CD4-positive, alpha-beta T cell (primary cell): ENCODE measurements around the gene PEAR1. TPM values are rescaled to one million over a fixed set of nuclear protein-coding genes. Genes with fewer than 3 reads are reported as not detected.

Experiments
- ATAC-seq: fragments of 200-7000 bp; cut with Tn5 transposase; one replicate; pipeline ENCODE4 v1.10.0; 2022; ENCODE audit warnings: mild to moderate bottlenecking; ENCODE audit not compliant: poor library complexity
- CTCF ChIA-PET: fragments of 350-600 bp; sonication (Branson Sonifier 250); formaldehyde crosslinking; loops from one replicate; lab custom pipeline; 2021; ENCODE audit warnings: antibody characterized with exemption, inconsistent platforms; lab: Charles Lee
- POLR2A ChIA-PET: fragments of 350-600 bp; sonication (Branson Sonifier 250); formaldehyde crosslinking; loops from one replicate; lab custom pipeline; 2021; ENCODE audit warnings: antibody characterized with exemption, inconsistent platforms; lab: Charles Lee
- DNase-seq, 14 experiments: peaks; one replicate each; pipeline ENCODE4 v3.0.0-alpha.2; 2013 to 2020; ENCODE audit warnings: mixed read lengths in 2 of 14
- H3K27ac ChIP-seq, 2 donors: one replicate each; pipeline versions ENCODE4 v1.5.1 to v1.7.0; 2013; ENCODE audit warnings: low read length in 2 of 2, low read depth in 1 of 2, mild to moderate bottlenecking in 1 of 2
- H3K27me3 ChIP-seq, 2 experiments: 1 replicate in 1 of 2; 2 replicates in 1 of 2; pipeline versions ENCODE4 v1.6.1 to v1.7.0; 2013; ENCODE audit warnings: low read length in 2 of 2, control low read depth in 1 of 2, mild to moderate bottlenecking in 1 of 2, moderate library complexity in 1 of 2; ENCODE audit not compliant: insufficient read depth in 2 of 2, control insufficient read depth in 1 of 2
- H3K36me3 ChIP-seq: one replicate; pipeline ENCODE4 v1.6.1; 2013; ENCODE audit warnings: low read length, control low read depth; ENCODE audit not compliant: insufficient read depth
- H3K4me1 ChIP-seq: one replicate; pipeline ENCODE4 v1.6.1; 2013; ENCODE audit warnings: low read length, control low read depth; ENCODE audit not compliant: insufficient read depth
- H3K4me3 ChIP-seq: one replicate; pipeline ENCODE4 v1.5.1; 2013; ENCODE audit warnings: mild to moderate bottlenecking, low read length, moderate library complexity
- H3K9me3 ChIP-seq, 2 experiments: 1 replicate in 1 of 2; 2 replicates in 1 of 2; pipeline versions ENCODE4 v1.6.1 to v1.7.0; 2013; ENCODE audit warnings: low read length in 2 of 2, mild to moderate bottlenecking in 2 of 2, control low read depth in 1 of 2, moderate library complexity in 1 of 2; ENCODE audit not compliant: control insufficient read depth in 1 of 2, insufficient read depth in 1 of 2
- H3K27ac Mint-ChIP-seq: one replicate; pipeline ENCODE4 v1.8.0; 2020; ENCODE audit warnings: mixed read lengths
- H3K27me3 Mint-ChIP-seq: one replicate; pipeline ENCODE4 v1.8.0; 2021; ENCODE audit warnings: mixed read lengths
- H3K36me3 Mint-ChIP-seq: one replicate; pipeline ENCODE4 v1.8.0; 2021; ENCODE audit warnings: low read depth, mixed read lengths
- H3K4me1 Mint-ChIP-seq: one replicate; pipeline ENCODE4 v1.8.0; 2021; ENCODE audit warnings: low read depth, mixed read lengths
- H3K4me3 Mint-ChIP-seq: one replicate; pipeline ENCODE4 v1.8.0; 2020; ENCODE audit warnings: mild to moderate bottlenecking, mixed read lengths
- H3K9me3 Mint-ChIP-seq: one replicate; pipeline ENCODE4 v1.8.0; 2020; ENCODE audit warnings: mixed read lengths
- CTCF ChIP-seq: fragments of 200-600 bp; IDR thresholded peaks from one replicate; pipeline ENCODE4 v1.8.0; 2022; ENCODE audit warnings: antibody characterized with exemption, mild to moderate bottlenecking
- intact Hi-C, 2 experiments: fragments of 100-400 bp; cut with DNase I in 1 of 2; cut with micrococcal nuclease in 1 of 2; formaldehyde crosslinking; loops; one replicate each; pipeline versions ENCODE4 v1.15.1 to v1.9.0; 2023 to 2025; cut with DNase I, micrococcal nuclease
- total RNA-seq, 174 experiments: library from RNA in 2 of 174; stranded (reverse) in 2 of 174; gene quantifications; one replicate each; pipeline ENCODE4 v1.2.3 and lab custom pipeline; 2021 to 2026

PEAR1 gene
- total RNA-seq, 2 experiments from 2014 or later, result 0.20 to 0.41 TPM

GRCh38 chr1:156874142-156874541 lies 19.4 kb upstream of the PEAR1 start:
- no peak overlapping the region for H3K4me3 Mint-ChIP-seq
- Histone ChIP-seq H3K27me3 (peaks cover 4 to 8% of the 10 kb centered on the region in 2 experiments), H3K36me3 (no peaks in the 10 kb centered on the region), H3K27ac (no peak overlapping the region), H3K4me3 (no peak overlapping the region), H3K9me3 (no peaks in the 10 kb centered on the region), H3K4me1 (no peaks in the 10 kb centered on the region)
- peaks cover 6% of the 10 kb centered on the region for H3K27me3 Mint-ChIP-seq
- H3K9me3 Mint-ChIP-seq, result no peaks in the 10 kb centered on the region
- CTCF ChIA-PET, result no interaction called here
- intact Hi-C loops, result no loop called here
- no peak for DNase-seq
- H3K36me3 Mint-ChIP-seq, result no peaks in the 10 kb centered on the region
- POLR2A ChIA-PET, result no interaction called here
- H3K4me1 Mint-ChIP-seq, result no peaks in the 10 kb centered on the region
- TF ChIP-seq CTCF, result no peak
- no peak overlapping the region for H3K27ac Mint-ChIP-seq
- no peak for ATAC-seq

GRCh38 chr1:156874572-156875340 lies 18.8 kb upstream of the PEAR1 start:
- H3K9me3 Mint-ChIP-seq, result no peaks in the 10 kb centered on the region
- no peaks in the 10 kb centered on the region for H3K36me3 Mint-ChIP-seq

GRCh38 chr1:156875341-156875615 lies 18.2 kb upstream of the PEAR1 start:
- no peak for TF ChIP-seq CTCF
- Histone ChIP-seq H3K27ac (no peak overlapping the region), H3K9me3 (no peaks in the 10 kb centered on the region), H3K27me3 (peaks cover 4 to 8% of the 10 kb centered on the region in 2 experiments), H3K4me3 (no peak overlapping the region), H3K36me3 (no peaks in the 10 kb centered on the region), H3K4me1 (no peaks in the 10 kb centered on the region)
- ATAC-seq (no peak), DNase-seq (no peak)
- no peak overlapping the region for H3K4me3 Mint-ChIP-seq
- H3K27me3 Mint-ChIP-seq, result peaks cover 6% of the 10 kb centered on the region
- H3K9me3 Mint-ChIP-seq, result no peaks in the 10 kb centered on the region
- no peaks in the 10 kb centered on the region for H3K4me1 Mint-ChIP-seq
- H3K27ac Mint-ChIP-seq, result no peak overlapping the region
- ChIA-PET CTCF (no interaction called here), POLR2A (no interaction called here)
- no peaks in the 10 kb centered on the region for H3K36me3 Mint-ChIP-seq
- intact Hi-C loops, result no loop called here

More at GRCh38 chr1:156874572-156875340, 18.8 kb upstream of the PEAR1 start:
- Mint-ChIP-seq H3K27me3 (peaks cover 6% of the 10 kb centered on the region), H3K27ac (no peak overlapping the region), H3K4me3 (no peak overlapping the region), H3K4me1 (no peaks in the 10 kb centered on the region)
- Histone ChIP-seq H3K36me3 (no peaks in the 10 kb centered on the region), H3K27ac (no peak overlapping the region), H3K4me3 (no peak overlapping the region), H3K4me1 (no peaks in the 10 kb centered on the region), H3K9me3 (no peaks in the 10 kb centered on the region), H3K27me3 (peaks cover 4 to 8% of the 10 kb centered on the region in 2 experiments)
- intact Hi-C loops, result no loop called here
- no peak for DNase-seq
- POLR2A ChIA-PET, result no interaction called here
- ATAC-seq, result no peak
- TF ChIP-seq CTCF, result no peak
- CTCF ChIA-PET, result no interaction called here
